Bronchial epithelial cell (primary cell): ENCODE measurements around the gene BRIP1. TPM values are rescaled to one million over a fixed set of nuclear protein-coding genes. Genes with fewer than 3 reads are reported as not detected.
A peak's percentile ranks its signal among the peaks of the same experiment; 100 is the strongest.

Experiments used
- DNase-seq: peaks from one replicate; pipeline ENCODE4 v3.0.0-alpha.2; 2010; ENCODE audit warnings: low read depth
- FAIRE-seq: peaks from 2 replicates; lab custom pipeline; 2011; peaks lifted over from hg19 to GRCh38; lab: Jason Lieb, UNC
- H3K27me3 ChIP-seq: 2 replicates; pipeline ENCODE4 v1.5.1; 2011; ENCODE audit warnings: low read length; ENCODE audit not compliant: control insufficient read depth, insufficient read depth
- H3K36me3 ChIP-seq: 2 replicates; pipeline ENCODE4 v1.5.1; 2011; ENCODE audit warnings: low read length; ENCODE audit not compliant: control insufficient read depth, insufficient read depth
- H3K4me3 ChIP-seq: 2 replicates; pipeline ENCODE4 v1.5.1; 2011; ENCODE audit warnings: mild to moderate bottlenecking, low read depth, low read length, control low read depth
- CTCF ChIP-seq: IDR thresholded peaks from 2 replicates; pipeline ENCODE4 v1.5.1; 2011; ENCODE audit warnings: mild to moderate bottlenecking, moderate library complexity, low read length, control low read depth, inconsistent platforms; ENCODE audit not compliant: insufficient read depth, severe bottlenecking
- total RNA-seq: library from RNA; depleted of rRNA; stranded (reverse); fragments of >200 nt; gene quantifications from 2 replicates; pipeline ENCODE4 v1.2.1, GENCODE V29; 2014

BRIP1 gene
- 1.1 and 2.3 TPM in 2 replicates for total RNA-seq

- Histone ChIP-seq H3K27me3 (no peaks in the 10 kb centered on the region), H3K4me3 (peak within 1 kb of the TSS; percentile 84), H3K36me3 (peaks cover 1% of the 10 kb centered on the region)
- DNase-seq (peak; percentile 90), FAIRE-seq (no peak)
- no peak for TF ChIP-seq CTCF
Observed at GRCh38 chr17:61862975-61863800, at the start of gene BRIP1. BRIP1 (minus strand) TSS chr17:61863528; CDS start chr17:61861539, 1,989 bp downstream.

GRCh38 chr17:61908292-61909037 is 45.1 kb upstream of the BRIP1 start:
- Histone ChIP-seq H3K36me3 (peaks cover 2% of the 10 kb centered on the region), H3K4me3 (no peak overlapping the region), H3K27me3 (no peaks in the 10 kb centered on the region)
- no peak for TF ChIP-seq CTCF
- DNase-seq (no peak), FAIRE-seq (no peak)

GRCh38 chr17:61907361-61907760 is 44.0 kb upstream of the BRIP1 start:
- FAIRE-seq (no peak), DNase-seq (no peak)
- TF ChIP-seq CTCF, result no peak
- H3K36me3 ChIP-seq, result peaks cover 4% of the 10 kb centered on the region
- no peaks in the 10 kb centered on the region for H3K27me3 ChIP-seq
- no peak overlapping the region for H3K4me3 ChIP-seq

- peaks cover 4% of the 10 kb centered on the region for H3K36me3 ChIP-seq
- no peak for TF ChIP-seq CTCF
- FAIRE-seq (no peak), DNase-seq (no peak)
- no peak overlapping the region for H3K4me3 ChIP-seq
- no peaks in the 10 kb centered on the region for H3K27me3 ChIP-seq
Observed at GRCh38 chr17:61904094-61904710, 40.9 kb upstream of the BRIP1 start.

GRCh38 chr17:61903251-61903650 is 39.9 kb upstream of the BRIP1 start:
- no peak overlapping the region for H3K4me3 ChIP-seq
- FAIRE-seq, result no peak
- no peak for TF ChIP-seq CTCF
- no peak for DNase-seq
- peaks cover 4% of the 10 kb centered on the region for H3K36me3 ChIP-seq
- no peaks in the 10 kb centered on the region for H3K27me3 ChIP-seq
